ENCODE measurements around the gene HOTAIR.

Gene HOTAIR

GRCh38 chr12:54000116-54001114 is 25.7 kb upstream of the HOTAIR start, which contains the start of gene HOXC9:
Gene HOXC9 (plus strand): TSS chr12:54000161. CDS start chr12:54000189, 28 bp downstream.
- DNase-seq (ENCODE audit: low read depth, low spot score) = no peak

- DNase-seq (ENCODE audit: low read depth, low spot score) = no peak
Observed at GRCh38 chr12:53999559-54000115, 24.9 kb upstream of the HOTAIR start.

DNA sequence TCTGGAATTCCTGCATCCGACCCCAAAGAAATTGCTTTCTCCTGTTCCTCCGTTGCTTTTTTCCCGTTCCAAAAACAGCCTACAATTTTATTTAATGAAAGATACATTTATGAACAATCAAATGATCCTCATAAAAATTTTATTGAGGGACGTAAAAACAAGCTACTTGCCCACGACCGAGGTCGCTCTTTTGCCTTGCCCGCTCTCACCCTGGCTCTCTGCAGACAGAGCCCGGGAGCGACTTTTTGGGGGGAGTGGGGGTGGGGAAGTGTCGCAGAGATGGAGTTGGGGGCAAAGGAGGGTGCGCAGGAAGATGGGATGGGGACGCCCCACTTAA is 24.1 kb upstream of the HOTAIR start:
- DNase-seq (ENCODE audit: low read depth, low spot score) = no peak

- DNase-seq (ENCODE audit: low read depth, low spot score) = no peak
Observed at GRCh38 chr12:53998110-53998899, 23.6 kb upstream of the HOTAIR start.

DNA sequence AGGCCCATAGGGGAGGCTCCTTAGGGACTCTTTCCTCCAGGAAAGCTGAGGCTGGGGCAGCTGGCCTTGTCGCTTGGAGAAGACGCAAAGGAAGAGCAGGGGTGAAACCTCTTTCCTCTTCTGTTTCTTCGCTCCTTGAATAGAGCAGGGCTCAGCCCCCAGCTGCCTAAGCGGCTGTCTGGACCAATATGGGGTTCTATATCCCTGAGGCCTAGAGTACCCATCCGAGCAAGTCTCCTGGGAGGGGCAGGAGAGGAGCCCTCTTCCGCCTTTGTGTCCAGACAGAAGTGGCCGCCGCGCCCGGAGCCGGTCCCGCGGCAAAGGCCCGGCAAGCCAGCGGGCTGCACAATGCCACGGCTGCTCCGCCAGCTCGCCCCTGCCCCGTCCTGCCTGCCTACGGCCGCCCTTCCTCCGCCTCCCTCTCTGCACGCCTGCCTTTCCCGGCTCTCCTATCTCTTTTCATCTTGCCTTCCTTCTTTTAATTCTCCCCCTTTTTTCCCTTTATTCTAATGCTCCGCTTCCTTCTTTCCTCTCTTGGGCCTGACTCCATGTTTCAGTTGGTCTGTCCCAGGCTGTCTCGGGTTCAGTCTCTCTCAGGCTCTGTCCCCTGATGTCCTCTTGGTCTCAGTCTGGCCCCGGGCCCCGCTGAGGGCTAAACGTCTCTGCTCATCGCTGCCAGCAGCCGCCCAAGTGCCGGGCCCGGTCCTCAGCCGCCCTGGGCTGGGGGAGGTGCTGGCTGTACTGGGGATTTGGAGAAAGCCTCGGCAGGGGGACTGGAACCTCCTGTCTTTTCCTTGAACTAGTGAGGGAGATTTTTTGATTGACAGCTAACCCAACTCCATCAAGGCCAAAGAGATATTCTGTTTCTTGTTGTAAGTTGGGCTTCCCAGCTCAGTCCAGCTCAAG is 22.7 kb upstream of the HOTAIR start:
- no peak for DNase-seq (ENCODE audit: low read depth, low spot score)

- DNase-seq (ENCODE audit: low read depth, low spot score) = no peak
Observed at GRCh38 chr12:53996240-53997203, 21.8 kb upstream of the HOTAIR start.

DNA sequence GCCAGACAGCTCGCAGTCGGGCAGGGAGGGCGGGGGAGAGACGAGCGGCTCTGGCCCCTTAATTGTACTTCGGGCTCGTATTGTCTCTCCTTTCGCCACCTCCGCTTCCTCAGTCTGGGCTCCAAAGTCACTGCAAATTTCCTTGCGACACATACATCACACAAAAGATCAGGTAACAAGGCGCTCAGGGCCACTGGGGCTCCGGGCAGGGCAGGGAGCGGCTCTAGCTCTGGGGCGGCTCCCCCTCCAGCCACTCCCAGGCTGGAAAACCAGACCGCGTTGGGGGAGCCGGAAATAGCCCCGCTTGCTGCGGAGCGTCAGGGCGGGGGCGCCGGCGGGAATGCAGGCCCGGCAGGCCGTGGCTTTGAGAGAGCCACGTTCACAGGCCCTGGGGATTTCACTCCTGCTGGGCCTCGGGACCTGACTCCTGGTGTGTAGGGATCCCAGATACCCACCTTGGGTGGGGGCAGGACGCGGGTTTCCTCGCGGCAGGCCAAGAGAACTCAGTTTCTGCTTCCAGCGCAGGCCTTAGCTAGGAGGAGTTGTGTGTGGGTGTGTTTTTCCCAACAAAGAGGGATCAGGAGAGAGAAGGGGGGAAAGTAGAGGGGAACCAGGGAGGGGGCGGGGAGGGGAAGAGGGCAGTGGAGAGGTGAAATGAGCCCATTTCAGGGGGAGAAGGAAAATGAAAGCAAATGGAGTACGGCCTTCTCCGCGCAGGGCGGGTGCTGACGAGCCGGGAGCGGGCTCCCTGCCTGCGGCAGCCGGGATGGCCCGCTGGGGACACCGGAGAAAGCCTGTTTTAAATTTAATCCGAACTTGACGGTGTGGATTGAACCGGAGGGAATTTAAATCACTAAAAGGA is 20.9 kb upstream of the HOTAIR start:
- DNase-seq (ENCODE audit: low read depth, low spot score) = no peak

DNA sequence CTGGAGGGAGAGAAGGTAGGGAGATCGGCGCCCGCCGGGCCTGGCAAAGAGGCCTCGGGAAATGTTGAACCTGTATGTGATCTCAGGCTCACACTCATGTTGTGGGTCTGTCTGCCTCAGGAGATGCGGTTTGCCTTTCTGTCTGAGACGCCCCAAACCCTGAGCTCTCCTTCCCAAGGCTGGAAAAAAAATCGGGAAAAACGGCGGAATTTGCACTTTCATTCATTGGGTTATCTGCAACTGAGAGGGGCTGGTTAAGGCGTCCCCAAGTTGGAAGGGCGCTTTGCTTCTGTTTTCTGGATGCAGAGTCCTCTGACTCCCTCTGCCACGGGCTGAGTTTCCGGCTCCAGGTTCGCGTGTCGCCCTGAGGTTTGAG is 20.2 kb upstream of the HOTAIR start:
- no peak for DNase-seq (ENCODE audit: low read depth, low spot score)

DNA sequence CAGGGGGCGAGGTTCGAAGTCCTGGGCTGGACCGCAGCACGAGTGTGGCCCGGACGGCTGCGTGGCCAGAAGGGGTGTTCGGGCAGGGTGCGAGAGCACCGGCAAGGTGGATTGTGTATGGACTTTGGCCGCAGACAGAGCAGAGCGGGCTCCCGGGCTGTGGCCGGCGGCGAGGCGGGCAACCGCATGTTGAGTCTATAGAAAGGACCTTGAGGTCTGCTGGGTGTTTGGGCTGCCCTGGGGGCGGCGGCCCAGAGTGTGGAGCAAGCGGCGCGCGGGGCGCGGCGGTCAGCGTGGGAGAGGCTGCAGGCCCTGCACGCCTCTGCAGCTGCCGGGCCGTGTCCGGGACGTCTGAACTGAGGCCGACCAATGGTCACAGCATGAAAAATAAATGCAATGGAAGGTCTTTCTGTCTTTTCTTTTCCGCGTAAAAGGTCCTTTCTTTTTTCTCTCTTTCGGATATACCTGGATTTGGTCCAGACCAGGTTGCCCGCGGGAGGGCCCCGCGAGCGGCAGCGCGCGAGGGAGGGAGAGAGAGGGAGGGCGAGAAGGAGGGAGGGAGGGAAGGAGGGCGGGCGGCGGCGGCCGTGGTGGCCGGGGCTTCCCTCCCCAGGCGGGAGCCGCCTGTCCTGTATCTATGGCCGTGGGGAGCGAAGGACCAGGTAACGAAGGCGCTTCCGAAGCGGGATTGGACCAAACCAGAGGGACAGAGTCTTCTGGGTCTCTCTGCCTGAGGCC is 19.7 kb upstream of the HOTAIR start:
- no peak for DNase-seq (ENCODE audit: low read depth, low spot score)

DNA sequence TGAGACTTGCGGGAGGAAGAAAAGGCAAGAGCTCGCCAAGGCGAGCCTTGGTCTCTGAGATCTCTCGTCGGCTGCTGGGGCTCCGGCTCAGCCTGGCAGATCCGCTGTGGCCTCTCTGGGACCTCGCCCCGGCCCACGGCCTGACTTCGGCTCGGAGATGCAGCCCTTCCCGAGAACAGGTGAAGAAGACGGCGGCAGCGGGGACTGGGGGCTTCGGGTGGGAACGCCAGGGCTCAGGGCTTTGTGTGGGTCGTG is 19.2 kb upstream of the HOTAIR start:
- no peak for DNase-seq (ENCODE audit: low read depth, low spot score)

GRCh38 chr12:53993162-53994008 is 18.6 kb upstream of the HOTAIR start:
- no peak for DNase-seq (ENCODE audit: low read depth, low spot score)

GRCh38 chr12:53992377-53992889 is 17.7 kb upstream of the HOTAIR start:
- no peak for DNase-seq (ENCODE audit: low read depth, low spot score)

- DNase-seq (ENCODE audit: low read depth, low spot score) = no peak
Observed at GRCh38 chr12:53991077-53991460, 16.3 kb upstream of the HOTAIR start.

DNA sequence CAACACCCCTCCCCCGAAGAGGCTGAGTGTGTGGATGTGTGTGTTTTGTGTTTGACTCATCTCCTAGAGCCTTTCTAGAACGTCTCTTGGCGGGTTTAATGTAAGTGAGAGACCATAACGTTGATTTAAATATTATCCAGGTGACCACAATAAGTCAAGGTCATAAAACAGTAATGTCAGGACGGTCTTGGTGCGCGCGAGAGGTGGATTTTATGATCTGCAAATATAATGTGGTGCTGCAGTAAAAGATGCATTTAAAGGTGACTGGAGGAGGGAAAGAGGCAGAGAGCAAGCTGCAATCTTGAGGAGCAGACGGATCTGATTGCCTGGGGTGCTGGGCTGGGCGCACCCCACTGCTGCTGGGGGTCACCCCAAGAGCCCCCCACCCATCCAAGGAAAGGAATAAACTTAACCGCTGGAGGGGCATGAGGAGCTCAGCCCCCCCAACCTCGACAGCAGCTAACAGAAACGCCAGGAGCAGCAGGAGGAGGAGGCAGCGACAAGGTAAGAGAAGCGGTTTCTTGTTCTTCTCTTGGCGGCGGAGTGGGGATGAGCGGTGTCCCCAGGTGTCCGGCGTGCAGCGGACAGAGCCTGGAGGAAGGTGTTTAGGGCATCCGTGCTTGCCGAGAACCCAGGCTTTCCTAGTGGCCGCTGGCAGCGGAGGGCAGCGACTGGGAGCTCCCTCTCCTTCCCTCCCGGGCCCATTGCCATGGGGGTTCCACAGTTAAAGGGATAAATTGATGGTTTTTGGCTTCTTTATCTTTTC is 15.7 kb upstream of the HOTAIR start:
- no peak for DNase-seq (ENCODE audit: low read depth, low spot score)

GRCh38 chr12:53989227-53990113 is 14.7 kb upstream of the HOTAIR start:
- no peak for DNase-seq (ENCODE audit: low read depth, low spot score)
